GM18858 (cell line): ENCODE data around the gene GBX1.
A peak's percentile ranks its signal among the peaks of the same experiment; 100 is the strongest.

ENCODE experiments used
- ATAC-seq: cut with Tn5 transposase; IDR thresholded peaks from one replicate; pipeline ENCODE4 v1.9.1; 2021; ENCODE audit not compliant: unreplicated experiment

Gene GBX1

GRCh38 chr7:151116603-151117440, 50.7 kb downstream of the GBX1 start:
- no peak for ATAC-seq

GRCh38 chr7:151115836-151116418, 51.6 kb downstream of the GBX1 start:
- ATAC-seq: no peak

- ATAC-seq: no peak
These were observed 52.2 kb downstream of the GBX1 start for GRCh38 chr7:151115121-151115835.

GRCh38 chr7:151114151-151115090, 53.1 kb downstream of the GBX1 start:
- no peak for ATAC-seq

- ATAC-seq: no peak
These were observed 53.9 kb downstream of the GBX1 start for GRCh38 chr7:151113344-151114150.

GRCh38 chr7:151110941-151111645, 56.4 kb downstream of the GBX1 start:
- ATAC-seq: peak; percentile 65

- no peak for ATAC-seq
These were observed 57.1 kb downstream of the GBX1 start for GRCh38 chr7:151110236-151110940.

GRCh38 chr7:151109094-151110048, 58.1 kb downstream of the GBX1 start:
- ATAC-seq: no peak

GRCh38 chr7:151107882-151108281, 59.6 kb downstream of the GBX1 start:
- ATAC-seq: no peak

GRCh38 chr7:151104411-151105235, 62.9 kb downstream of the GBX1 start:
- no peak for ATAC-seq

GRCh38 chr7:151103973-151104372, 63.5 kb downstream of the GBX1 start:
- no peak for ATAC-seq

- no peak for ATAC-seq
These were observed 64.5 kb downstream of the GBX1 start for GRCh38 chr7:151102991-151103390.

GRCh38 chr7:151101621-151102396, 65.7 kb downstream of the GBX1 start:
- no peak for ATAC-seq

GRCh38 chr7:151100921-151101320, 66.6 kb downstream of the GBX1 start:
- ATAC-seq: no peak

- ATAC-seq: no peak
These were observed 67.8 kb downstream of the GBX1 start for GRCh38 chr7:151099486-151100211.
